ENCODE results near the gene ARHGEF2. TPM values are rescaled to one million over a fixed set of nuclear protein-coding genes. Genes with fewer than 3 reads are reported as not detected.

ARHGEF2 gene
- polyA plus RNA-seq, 1 of the 3 experiments (the other 2 are of a cell fraction), result 50.8 TPM

GRCh38 chr1:156009404-156009803 lies 31.1 kb upstream of the ARHGEF2 start (continued):
- TF ChIP-seq USF1 (IDR thresholded peaks at IDR 0.05; ENCODE audit: borderline replicate concordance, low read depth) (no peak), NFIC (IDR thresholded peaks at IDR 0.05; ENCODE audit: borderline replicate concordance) (no peak)

GRCh38 chr1:156006666-156007376 lies 28.5 kb upstream of the ARHGEF2 start:
- no peak for DNase-seq

More at GRCh38 chr1:156006666-156007376, 28.5 kb upstream of the ARHGEF2 start:
- TF ChIP-seq USF2 (IDR thresholded peaks at IDR 0.05; ENCODE audit: borderline replicate concordance, low read depth, low read length), result no peak
- no peak for TF ChIP-seq YY1 (IDR thresholded peaks at IDR 0.05; ENCODE audit: low read depth)
- TF ChIP-seq TEAD4 (IDR thresholded peaks at IDR 0.05; ENCODE audit: borderline replicate concordance, insufficient read depth), result no peak
- no peak for TF ChIP-seq CHD2 (IDR thresholded peaks at IDR 0.05; ENCODE audit: low read length, partially characterized antibody)
- TF ChIP-seq TAF1 (IDR thresholded peaks at IDR 0.05; ENCODE audit: borderline replicate concordance, low read depth, low read length), result no peak
- TF ChIP-seq GATA2 (CRISPR knock-in tag; IDR thresholded peaks at IDR 0.05), result no peak
- no peak for TF ChIP-seq EZH2phosphoT487 (IDR thresholded peaks at IDR 0.05; ENCODE audit: borderline replicate concordance, low read depth)
- TF ChIP-seq NFIC (IDR thresholded peaks at IDR 0.05; ENCODE audit: borderline replicate concordance), result no peak
- TF ChIP-seq RAD21 (IDR thresholded peaks at IDR 0.05; ENCODE audit: low read length), result no peak
- no peak for TF ChIP-seq IRF3 (IDR thresholded peaks at IDR 0.05; ENCODE audit: low read depth, low read length)
- no peak for TF ChIP-seq ELF1 (IDR thresholded peaks at IDR 0.05)
- no peak for TF ChIP-seq MEF2A (IDR thresholded peaks at IDR 0.05; ENCODE audit: borderline replicate concordance, low read depth)
- CTCF ChIA-PET, result interaction anchor here (1.4 to 3.3 kb wide), 4 partner anchors 17 to 756 kb away, joined by 3 to 12 read pairs (median 5); no protein-coding TSS in a partner anchor
- Histone ChIP-seq H3F3A (replicated peaks; ENCODE audit: insufficient read depth) (peaks cover 47% of the 10 kb centered on the region), H3K4me3 (ENCODE audit: low read depth in 2 of 2, low read length in 1 of 2) (no peak overlapping the region), H3K4me1 (ENCODE audit: control insufficient read depth in 1 of 2, insufficient read depth in 2 of 2, low read depth in 1 of 2, low read length in 1 of 2) (peaks cover 0 to 6% of the 10 kb centered on the region in 2 experiments; a peak in 1 of 4 replicates), H3K79me2 (ENCODE audit: insufficient read depth) (no peaks in the 10 kb centered on the region), H3K27me3 (ENCODE audit: insufficient read depth) (no peaks in the 10 kb centered on the region), H3K4me2 (no peak overlapping the region), H2AFZ (ENCODE audit: low read depth) (no peak overlapping the region), H3K27ac (ENCODE audit: low read depth in 2 of 2, low read length in 1 of 2) (no peak overlapping the region), H3K36me3 (replicated peaks in 1 of 2; ENCODE audit: control insufficient read depth in 1 of 2, insufficient read depth in 2 of 2, low read length in 1 of 2) (peaks cover 26 to 29% of the 10 kb centered on the region in 2 experiments), H4K20me1 (ENCODE audit: insufficient read depth) (no peaks in the 10 kb centered on the region; the same call in 1 of the 2 replicates), H3K9me3 (no peaks in the 10 kb centered on the region), H3K9me2 (no peaks in the 10 kb centered on the region), H3K9ac (no peak overlapping the region)
- 83% methylated on average over 6 of the region's 7 CpGs for WGBS (ENCODE audit: low lambda C conversion rate)
- POLR2A ChIA-PET, result interaction anchor here (0.7 kb wide), 1 partner anchor 75 kb away, joined by 3 read pairs; no protein-coding TSS in a partner anchor

Measured in SK-N-SH (cell line).